ENCODE results near the gene SPSB3.
"Not testable (repeated sequence)": the region's sequence is repeated elsewhere in the genome, so short reads cannot be mapped to it uniquely, and the experiment has no call there.

The SPSB3 gene

GRCh38 chr16:1816396-1817275, 34.3 kb upstream of the SPSB3 start:
- FAIRE-seq, result no peak

GRCh38 chr16:1815461-1815860, 33.1 kb upstream of the SPSB3 start:
- FAIRE-seq, result no peak

- FAIRE-seq, result no peak
Measured at GRCh38 chr16:1812732-1813163, 30.4 kb upstream of the SPSB3 start.

GRCh38 chr16:1810536-1810935, 28.2 kb upstream of the SPSB3 start:
- FAIRE-seq, result no peak

GRCh38 chr16:1810106-1810505, 27.7 kb upstream of the SPSB3 start:
- FAIRE-seq, result no peak

- no peak for FAIRE-seq
Measured at GRCh38 chr16:1809281-1809801, 27.0 kb upstream of the SPSB3 start.

- FAIRE-seq, result no peak
Measured at GRCh38 chr16:1808691-1809090, 26.3 kb upstream of the SPSB3 start.

- no peak for FAIRE-seq
Measured at GRCh38 chr16:1807626-1808025, 25.3 kb upstream of the SPSB3 start.

GRCh38 chr16:1800701-1801100, 18.3 kb upstream of the SPSB3 start:
- no peak for FAIRE-seq

- not testable (repeated sequence) for FAIRE-seq
Measured at GRCh38 chr16:1799263-1799662, 16.9 kb upstream of the SPSB3 start.

GRCh38 chr16:1794908-1795666, 12.7 kb upstream of the SPSB3 start:
- no peak for FAIRE-seq

- FAIRE-seq, result no peak
Measured at GRCh38 chr16:1794221-1794871, 12.0 kb upstream of the SPSB3 start.

- no peak for FAIRE-seq
Measured at GRCh38 chr16:1793578-1794220, 11.3 kb upstream of the SPSB3 start, which contains the start of gene IGFALS. Gene IGFALS (minus strand): TSS chr16:1793705. CDS start chr16:1793652, 53 bp downstream.

- no peak for FAIRE-seq
Measured at GRCh38 chr16:1792836-1793577, 10.6 kb upstream of the SPSB3 start.

- FAIRE-seq, result no peak
Measured at GRCh38 chr16:1791943-1792812, 9.8 kb upstream of the SPSB3 start.

- no peak for FAIRE-seq
Measured at GRCh38 chr16:1791256-1791942, 9.0 kb upstream of the SPSB3 start.

- FAIRE-seq, result no peak
Measured at GRCh38 chr16:1790611-1791255, 8.4 kb upstream of the SPSB3 start.

- no peak for FAIRE-seq
Measured at GRCh38 chr16:1790261-1790610, 7.9 kb upstream of the SPSB3 start.

- FAIRE-seq, result no peak
Measured at GRCh38 chr16:1789643-1790045, 7.3 kb upstream of the SPSB3 start.

GRCh38 chr16:1788708-1789100, 6.3 kb upstream of the SPSB3 start:
- no peak for FAIRE-seq

All from islet of Langerhans (tissue), 1 donor.